Kidney epithelial cell (primary cell): ENCODE measurements around the gene BDH2. TPM values are rescaled to one million over a fixed set of nuclear protein-coding genes. Genes with fewer than 3 reads are reported as not detected.

Experiments
- DNase-seq: peaks from one replicate; pipeline ENCODE4 v3.0.0-alpha.2; 2010; ENCODE audit warnings: low read depth
- H3K27me3 ChIP-seq: 2 replicates; pipeline ENCODE4 v1.6.0; 2011; ENCODE audit warnings: low read length; ENCODE audit not compliant: control insufficient read depth, insufficient read depth
- H3K36me3 ChIP-seq: 2 replicates; pipeline ENCODE4 v1.5.1; 2011; ENCODE audit warnings: low read length; ENCODE audit not compliant: control insufficient read depth, insufficient read depth
- H3K4me3 ChIP-seq: 2 replicates; pipeline ENCODE4 v1.5.1; 2011; ENCODE audit warnings: low read depth, mild to moderate bottlenecking, control low read depth, low read length
- total RNA-seq: library from RNA; depleted of rRNA; stranded (reverse); fragments of >200 nt; gene quantifications from 2 replicates; pipeline ENCODE4 v1.2.3, GENCODE V29; 2015
- TF ChIP-seq, protein P1 (sequence below): IDR thresholded peaks from 2 replicates; pipeline ENCODE4 v1.5.1; 2011; ENCODE audit warnings: mild to moderate bottlenecking, moderate library complexity, low read length, control low read depth, inconsistent platforms; ENCODE audit not compliant: insufficient read depth, poor library complexity, severe bottlenecking

The BDH2 gene
- total RNA-seq, 1 donor from 2014 or later, result 44.5 TPM

- Histone ChIP-seq H3K36me3 (no peaks in the 10 kb centered on the region), H3K27me3 (no peaks in the 10 kb centered on the region), H3K4me3 (peak within 1 kb of the TSS; percentile 86)
- TF ChIP-seq, protein P1, sequence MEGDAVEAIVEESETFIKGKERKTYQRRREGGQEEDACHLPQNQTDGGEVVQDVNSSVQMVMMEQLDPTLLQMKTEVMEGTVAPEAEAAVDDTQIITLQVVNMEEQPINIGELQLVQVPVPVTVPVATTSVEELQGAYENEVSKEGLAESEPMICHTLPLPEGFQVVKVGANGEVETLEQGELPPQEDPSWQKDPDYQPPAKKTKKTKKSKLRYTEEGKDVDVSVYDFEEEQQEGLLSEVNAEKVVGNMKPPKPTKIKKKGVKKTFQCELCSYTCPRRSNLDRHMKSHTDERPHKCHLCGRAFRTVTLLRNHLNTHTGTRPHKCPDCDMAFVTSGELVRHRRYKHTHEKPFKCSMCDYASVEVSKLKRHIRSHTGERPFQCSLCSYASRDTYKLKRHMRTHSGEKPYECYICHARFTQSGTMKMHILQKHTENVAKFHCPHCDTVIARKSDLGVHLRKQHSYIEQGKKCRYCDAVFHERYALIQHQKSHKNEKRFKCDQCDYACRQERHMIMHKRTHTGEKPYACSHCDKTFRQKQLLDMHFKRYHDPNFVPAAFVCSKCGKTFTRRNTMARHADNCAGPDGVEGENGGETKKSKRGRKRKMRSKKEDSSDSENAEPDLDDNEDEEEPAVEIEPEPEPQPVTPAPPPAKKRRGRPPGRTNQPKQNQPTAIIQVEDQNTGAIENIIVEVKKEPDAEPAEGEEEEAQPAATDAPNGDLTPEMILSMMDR, result no peak
- DNase-seq, result no peak
Observed at GRCh38 chr4:103076747-103077347, 22.8 kb downstream of the BDH2 start, which contains the start of gene SLC9B2. Gene SLC9B2 (minus strand): TSS chr4:103076761. CDS start chr4:103067550, 9,211 bp downstream.

DNA sequence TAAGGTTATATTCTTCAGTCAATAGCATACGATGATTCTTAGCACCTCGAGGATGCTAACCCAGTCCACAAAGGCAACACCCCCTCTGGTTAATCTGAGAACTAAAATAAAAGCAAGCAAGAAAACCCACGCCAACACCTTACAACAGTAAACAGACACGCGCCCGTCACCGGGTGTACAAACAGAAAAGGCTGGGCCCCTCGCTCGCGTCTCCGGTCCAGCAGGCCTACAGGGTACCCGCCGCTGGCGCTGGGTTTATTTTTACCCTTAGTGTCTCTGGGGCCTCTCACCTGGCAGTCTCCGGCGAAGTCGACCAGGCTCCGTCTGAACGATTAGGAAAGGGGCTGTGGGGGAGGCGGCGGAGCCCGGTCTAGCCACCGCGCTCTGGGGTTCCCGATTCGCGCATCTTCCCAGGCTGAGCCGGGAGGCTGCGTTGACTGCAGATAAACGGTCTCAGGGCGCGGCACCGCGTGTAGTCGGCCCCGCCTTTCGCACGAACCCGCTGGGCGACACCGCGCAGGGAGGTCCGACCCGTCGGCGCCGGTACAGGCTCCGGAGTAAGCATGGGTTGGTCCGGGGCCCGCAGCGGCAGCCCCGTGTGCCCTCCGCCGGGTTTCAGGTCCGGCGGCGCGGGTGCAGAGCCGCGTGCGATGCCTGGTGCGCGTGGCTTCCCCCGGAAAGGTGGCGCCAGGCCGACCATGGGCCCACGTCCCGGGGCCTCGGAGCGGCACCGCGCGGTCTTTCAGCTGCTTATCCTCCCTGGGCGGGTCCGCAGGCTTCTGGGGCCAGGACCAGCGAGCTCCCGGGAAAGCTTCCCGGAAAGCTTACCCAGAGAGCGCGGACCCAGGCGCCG, 23.5 kb downstream of the BDH2 start:
- no peak for DNase-seq

DNA sequence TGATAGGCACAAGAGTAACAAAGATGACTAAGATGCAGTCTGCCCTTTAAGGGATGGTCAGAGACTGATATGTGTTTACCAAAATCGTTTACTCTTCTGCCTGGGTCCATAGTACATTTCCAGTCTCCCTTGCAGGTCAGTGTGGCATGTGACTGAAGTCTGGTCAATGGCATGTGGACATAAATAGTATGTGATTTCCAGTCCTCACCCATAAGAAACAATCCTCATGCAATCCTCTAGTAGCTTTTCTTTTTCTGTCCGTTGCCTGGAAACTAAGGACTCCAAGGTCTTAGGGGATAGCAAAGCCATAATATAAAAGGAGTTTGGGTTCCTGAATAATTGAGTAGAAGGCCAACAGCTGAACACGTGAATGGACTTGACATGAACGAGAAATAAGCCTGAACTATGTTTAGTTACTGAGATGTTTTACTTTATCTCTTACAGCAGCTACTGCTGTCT, 24.2 kb downstream of the BDH2 start:
- Histone ChIP-seq H3K4me3 (peak overlapping the region; percentile 86), H3K27me3 (no peaks in the 10 kb centered on the region), H3K36me3 (no peaks in the 10 kb centered on the region)
- no peak for DNase-seq
- TF ChIP-seq, protein P1, result no peak

More for the DNA sequence above, 23.5 kb downstream of the BDH2 start:
- TF ChIP-seq, protein P1, result no peak
- Histone ChIP-seq H3K27me3 (no peaks in the 10 kb centered on the region), H3K4me3 (peak overlapping the region; percentile 86), H3K36me3 (no peaks in the 10 kb centered on the region)

DNA sequence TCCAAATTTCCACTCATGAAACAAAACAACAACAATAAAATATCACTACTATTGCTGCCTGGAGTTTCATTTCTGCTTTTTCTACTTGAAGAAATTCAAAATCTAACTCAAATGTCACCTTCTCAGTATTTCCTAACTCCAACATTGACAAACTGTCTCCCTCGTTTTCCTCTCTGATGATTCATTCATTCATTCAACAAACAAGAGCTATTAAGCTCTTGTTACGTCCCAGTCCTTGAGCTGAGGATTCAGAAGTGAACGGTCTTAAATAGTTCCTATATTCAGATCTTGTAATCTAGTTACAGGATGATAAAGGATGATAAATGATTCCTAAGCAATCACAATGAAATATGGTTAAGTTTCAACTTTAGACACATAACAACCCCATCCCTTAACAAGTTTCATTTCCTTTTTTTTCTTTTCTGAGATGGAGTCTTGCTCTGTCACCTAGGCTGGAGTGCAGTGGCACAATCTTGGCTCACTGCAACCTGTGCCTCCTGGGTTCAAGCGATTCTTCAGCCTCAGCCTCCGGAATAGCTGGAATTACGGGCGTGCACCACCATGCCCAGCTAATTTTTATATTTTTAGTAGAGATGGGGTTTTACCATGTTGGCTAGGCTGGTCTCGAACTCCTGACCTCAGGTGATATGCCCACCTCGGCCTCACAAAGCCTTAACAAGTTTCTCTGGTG, 24.7 kb downstream of the BDH2 start:
- Histone ChIP-seq H3K36me3 (no peaks in the 10 kb centered on the region), H3K4me3 (no peak overlapping the region), H3K27me3 (no peaks in the 10 kb centered on the region)
- TF ChIP-seq, protein P1, result no peak
- DNase-seq, result no peak

GRCh38 chr4:103073792-103074438, 25.7 kb downstream of the BDH2 start:
- H3K4me3 ChIP-seq, result no peak overlapping the region
- TF ChIP-seq, protein P1, result no peak
- no peak for DNase-seq
- no peaks in the 10 kb centered on the region for H3K36me3 ChIP-seq
- no peaks in the 10 kb centered on the region for H3K27me3 ChIP-seq
